HepG2 (cell line): ENCODE results near the gene FBXO2. TPM values are rescaled to one million over a fixed set of nuclear protein-coding genes. Genes with fewer than 3 reads are reported as not detected.

Source experiments
- ATM ChIP-seq: fragments of 450-650 bp; IDR thresholded peaks from 2 replicates; pipeline ENCODE4 v1.7.1; 2017; ENCODE audit warnings: mild to moderate bottlenecking, borderline replicate concordance
- JUND ChIP-seq: sonication (generic); formaldehyde crosslinking; IDR thresholded peaks from 2 replicates; pipeline ENCODE4 v1.8.0; 2022; ENCODE audit warnings: mild to moderate bottlenecking, missing genetic modification reagents
- KLF12 ChIP-seq: sonication (generic); formaldehyde crosslinking; IDR thresholded peaks from 2 replicates; pipeline ENCODE4 v1.4.0; 2020; ENCODE audit warnings: missing genetic modification reagents, borderline replicate concordance
- NR2F1 ChIP-seq, 2 experiments: fragments of 450-650 bp in 1 of 2; formaldehyde crosslinking in 1 of 2; IDR thresholded peaks; 2 replicates each; pipeline versions ENCODE4 v1.5.0 to v1.6.1; 2016 to 2020; ENCODE audit warnings: mild to moderate bottlenecking in 1 of 2, missing compliant biosample characterization in 1 of 2, missing genetic modification reagents in 1 of 2, moderate library complexity in 1 of 2
- PAWR ChIP-seq: sonication (generic); formaldehyde crosslinking; IDR thresholded peaks from 2 replicates; pipeline ENCODE4 v1.4.0; 2020; ENCODE audit warnings: missing genetic modification reagents, mild to moderate bottlenecking, borderline replicate concordance
- RARG ChIP-seq: sonication (generic); formaldehyde crosslinking; IDR thresholded peaks from 2 replicates; pipeline ENCODE4 v1.4.0; 2020; ENCODE audit warnings: low read depth, mild to moderate bottlenecking, missing genetic modification reagents
- SAP130 ChIP-seq: IDR thresholded peaks from 2 replicates; pipeline ENCODE4 v1.6.1; 2016; ENCODE audit warnings: low read depth
- SMAD9 ChIP-seq: sonication (generic); formaldehyde crosslinking; IDR thresholded peaks from 2 replicates; pipeline ENCODE4 v1.5.1; 2020; ENCODE audit warnings: mild to moderate bottlenecking, missing genetic modification reagents
- SMARCE1 ChIP-seq: fragments of 450-650 bp; IDR thresholded peaks from 2 replicates; pipeline ENCODE4 v1.6.1; 2017; ENCODE audit warnings: borderline replicate concordance
- SYNCRIP ChIP-seq: fragments of 200-400 bp; formaldehyde crosslinking; IDR thresholded peaks from 2 replicates; pipeline ENCODE4 v1.6.1; 2018; ENCODE audit warnings: mild to moderate bottlenecking, low read depth, low read length; ENCODE audit not compliant: insufficient read depth
- ZBTB1 ChIP-seq: sonication (generic); formaldehyde crosslinking; IDR thresholded peaks from 2 replicates; pipeline ENCODE4 v1.4.0; 2020; ENCODE audit warnings: missing genetic modification reagents, borderline replicate concordance
- ZBTB7B ChIP-seq: sonication (generic); formaldehyde crosslinking; IDR thresholded peaks from 2 replicates; pipeline ENCODE4 v1.4.0; 2020; ENCODE audit warnings: missing genetic modification reagents
- ZNF101 ChIP-seq: sonication (generic); formaldehyde crosslinking; IDR thresholded peaks from 2 replicates; pipeline ENCODE4 v1.4.0; 2020; ENCODE audit warnings: mild to moderate bottlenecking, low read depth, missing genetic modification reagents, borderline replicate concordance
- ZNF343 ChIP-seq: sonication (generic); formaldehyde crosslinking; IDR thresholded peaks from 2 replicates; pipeline ENCODE4 v1.4.0; 2020; ENCODE audit warnings: mild to moderate bottlenecking, missing genetic modification reagents
- ZNF747 ChIP-seq: sonication (generic); formaldehyde crosslinking; IDR thresholded peaks from 2 replicates; pipeline ENCODE4 v1.8.1; 2023; ENCODE audit warnings: missing genetic modification reagents, mild to moderate bottlenecking, borderline replicate concordance
- polyA plus RNA-seq, 8 experiments: library from polyadenylated mRNA; depleted of rRNA in 3 of 8; stranded (reverse) in 7 of 8; unstranded in 1 of 8; fragments of >200 nt; fragmentation: Illumina TruSeq in 4 of 8; extraction: Trizol in 4 of 8; gene quantifications; 2 replicates each; pipeline versions ENCODE4 v1.2.1 to v1.2.3, GENCODE V29; 2011 to 2016; ENCODE audit warnings: low read depth in 4 of 8, missing spikeins in 1 of 8, mixed read lengths in 1 of 8; ENCODE audit not compliant: insufficient read depth in 1 of 8
- total RNA-seq, 5 experiments: library from RNA; depleted of rRNA; stranded (reverse); fragments of >200 nt; fragmentation: Illumina TruSeq; extraction: Trizol; gene quantifications; 2 replicates each; pipeline ENCODE4 v1.2.3, GENCODE V29; 2016; ENCODE audit warnings: low read depth in 1 of 5
- TF ChIP-seq, protein P1 (sequence below): sonication (generic); formaldehyde crosslinking; IDR thresholded peaks from 2 replicates; pipeline ENCODE4 v1.5.0; 2020; ENCODE audit warnings: mild to moderate bottlenecking, low read depth, missing genetic modification reagents, borderline replicate concordance
- TF ChIP-seq, protein P2 (sequence below): sonication (generic); formaldehyde crosslinking; IDR thresholded peaks from 2 replicates; pipeline ENCODE4 v1.4.0; 2020; ENCODE audit warnings: mild to moderate bottlenecking, missing genetic modification reagents
- TF ChIP-seq, protein P3 (sequence below): sonication (generic); formaldehyde crosslinking; conservative IDR thresholded peaks from 2 replicates; pipeline ENCODE4 v1.4.0; 2020; ENCODE audit warnings: missing genetic modification reagents
- TF ChIP-seq, protein P4 (sequence below): sonication (generic); formaldehyde crosslinking; IDR thresholded peaks from 2 replicates; pipeline ENCODE4 v1.5.1; 2020; ENCODE audit warnings: mild to moderate bottlenecking, missing genetic modification reagents

The FBXO2 gene
- total and polyA plus RNA-seq, 2 of the 13 experiments (the other 11 are each of a cell fraction or from before 2014, with no cell fraction given), result 79.3 to 112 TPM

DNA sequence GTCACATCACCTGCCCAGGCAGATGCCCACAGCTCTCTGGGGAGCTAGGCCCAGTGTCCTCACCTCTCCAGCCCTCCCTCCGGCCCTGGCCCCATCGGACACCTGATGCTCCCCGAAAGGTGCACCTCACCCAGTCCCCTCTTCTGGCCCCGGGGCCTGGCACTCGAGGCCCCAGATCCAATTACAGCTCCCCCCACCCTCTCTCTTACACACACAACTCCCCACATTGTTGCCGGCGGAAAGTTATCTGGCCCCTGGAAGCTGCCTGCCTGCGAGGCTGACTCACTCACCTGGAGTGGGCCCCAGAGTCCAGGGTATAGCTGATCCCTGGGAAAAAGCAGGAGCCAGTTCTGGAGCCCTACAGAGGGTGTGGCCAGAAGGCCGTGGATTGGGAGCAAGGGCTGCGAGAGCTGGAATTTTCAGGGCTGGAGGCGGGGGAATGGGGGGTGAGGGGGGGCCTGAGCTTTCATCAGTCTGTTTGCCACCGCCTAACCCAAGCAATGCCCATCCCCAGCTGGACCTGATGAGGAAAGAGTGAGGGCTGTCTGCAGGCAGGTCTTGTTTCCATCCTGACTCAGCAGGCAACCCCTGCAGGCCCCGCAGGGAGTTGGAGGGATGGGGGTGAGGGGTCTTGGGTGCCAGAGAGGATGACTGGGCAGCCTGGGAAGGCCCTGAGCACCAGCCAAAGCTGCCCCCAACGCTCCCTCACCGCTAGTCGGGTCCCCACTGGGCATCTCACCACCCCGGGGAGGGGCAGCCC is 948 bp downstream of the FBXO2 start (continued):
- TF ChIP-seq NR2F1 (CRISPR knock-in tag; IDR thresholded peaks at IDR 0.05) (no peak), KLF12 (CRISPR knock-in tag) (no peak), SMARCE1 (no peak), RARG (no peak), JUND (peak; percentile 76), SAP130 (CRISPR knock-in tag) (peak; percentile 76), ZBTB7B (CRISPR knock-in tag) (no peak), SMAD9 (CRISPR knock-in tag) (no peak), ATM (no peak), ZNF101 (CRISPR knock-in tag) (no peak), ZBTB1 (no peak), PAWR (CRISPR knock-in tag) (no peak), ZNF747 (CRISPR knock-in tag) (0 out of 2 replicates have a peak, but pooled peaks have one; percentile 33), ZNF343 (CRISPR knock-in tag) (no peak), SYNCRIP (no peak)
- TF ChIP-seq, protein P1, sequence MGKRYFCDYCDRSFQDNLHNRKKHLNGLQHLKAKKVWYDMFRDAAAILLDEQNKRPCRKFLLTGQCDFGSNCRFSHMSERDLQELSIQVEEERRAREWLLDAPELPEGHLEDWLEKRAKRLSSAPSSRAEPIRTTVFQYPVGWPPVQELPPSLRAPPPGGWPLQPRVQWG (CRISPR knock-in tag), result no peak
- TF ChIP-seq, protein P2, sequence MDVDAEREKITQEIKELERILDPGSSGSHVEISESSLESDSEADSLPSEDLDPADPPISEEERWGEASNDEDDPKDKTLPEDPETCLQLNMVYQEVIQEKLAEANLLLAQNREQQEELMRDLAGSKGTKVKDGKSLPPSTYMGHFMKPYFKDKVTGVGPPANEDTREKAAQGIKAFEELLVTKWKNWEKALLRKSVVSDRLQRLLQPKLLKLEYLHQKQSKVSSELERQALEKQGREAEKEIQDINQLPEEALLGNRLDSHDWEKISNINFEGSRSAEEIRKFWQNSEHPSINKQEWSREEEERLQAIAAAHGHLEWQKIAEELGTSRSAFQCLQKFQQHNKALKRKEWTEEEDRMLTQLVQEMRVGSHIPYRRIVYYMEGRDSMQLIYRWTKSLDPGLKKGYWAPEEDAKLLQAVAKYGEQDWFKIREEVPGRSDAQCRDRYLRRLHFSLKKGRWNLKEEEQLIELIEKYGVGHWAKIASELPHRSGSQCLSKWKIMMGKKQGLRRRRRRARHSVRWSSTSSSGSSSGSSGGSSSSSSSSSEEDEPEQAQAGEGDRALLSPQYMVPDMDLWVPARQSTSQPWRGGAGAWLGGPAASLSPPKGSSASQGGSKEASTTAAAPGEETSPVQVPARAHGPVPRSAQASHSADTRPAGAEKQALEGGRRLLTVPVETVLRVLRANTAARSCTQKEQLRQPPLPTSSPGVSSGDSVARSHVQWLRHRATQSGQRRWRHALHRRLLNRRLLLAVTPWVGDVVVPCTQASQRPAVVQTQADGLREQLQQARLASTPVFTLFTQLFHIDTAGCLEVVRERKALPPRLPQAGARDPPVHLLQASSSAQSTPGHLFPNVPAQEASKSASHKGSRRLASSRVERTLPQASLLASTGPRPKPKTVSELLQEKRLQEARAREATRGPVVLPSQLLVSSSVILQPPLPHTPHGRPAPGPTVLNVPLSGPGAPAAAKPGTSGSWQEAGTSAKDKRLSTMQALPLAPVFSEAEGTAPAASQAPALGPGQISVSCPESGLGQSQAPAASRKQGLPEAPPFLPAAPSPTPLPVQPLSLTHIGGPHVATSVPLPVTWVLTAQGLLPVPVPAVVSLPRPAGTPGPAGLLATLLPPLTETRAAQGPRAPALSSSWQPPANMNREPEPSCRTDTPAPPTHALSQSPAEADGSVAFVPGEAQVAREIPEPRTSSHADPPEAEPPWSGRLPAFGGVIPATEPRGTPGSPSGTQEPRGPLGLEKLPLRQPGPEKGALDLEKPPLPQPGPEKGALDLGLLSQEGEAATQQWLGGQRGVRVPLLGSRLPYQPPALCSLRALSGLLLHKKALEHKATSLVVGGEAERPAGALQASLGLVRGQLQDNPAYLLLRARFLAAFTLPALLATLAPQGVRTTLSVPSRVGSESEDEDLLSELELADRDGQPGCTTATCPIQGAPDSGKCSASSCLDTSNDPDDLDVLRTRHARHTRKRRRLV (CRISPR knock-in tag), result no peak
- TF ChIP-seq, protein P3, sequence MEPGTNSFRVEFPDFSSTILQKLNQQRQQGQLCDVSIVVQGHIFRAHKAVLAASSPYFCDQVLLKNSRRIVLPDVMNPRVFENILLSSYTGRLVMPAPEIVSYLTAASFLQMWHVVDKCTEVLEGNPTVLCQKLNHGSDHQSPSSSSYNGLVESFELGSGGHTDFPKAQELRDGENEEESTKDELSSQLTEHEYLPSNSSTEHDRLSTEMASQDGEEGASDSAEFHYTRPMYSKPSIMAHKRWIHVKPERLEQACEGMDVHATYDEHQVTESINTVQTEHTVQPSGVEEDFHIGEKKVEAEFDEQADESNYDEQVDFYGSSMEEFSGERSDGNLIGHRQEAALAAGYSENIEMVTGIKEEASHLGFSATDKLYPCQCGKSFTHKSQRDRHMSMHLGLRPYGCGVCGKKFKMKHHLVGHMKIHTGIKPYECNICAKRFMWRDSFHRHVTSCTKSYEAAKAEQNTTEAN (CRISPR knock-in tag), result no peak
- TF ChIP-seq, protein P4, sequence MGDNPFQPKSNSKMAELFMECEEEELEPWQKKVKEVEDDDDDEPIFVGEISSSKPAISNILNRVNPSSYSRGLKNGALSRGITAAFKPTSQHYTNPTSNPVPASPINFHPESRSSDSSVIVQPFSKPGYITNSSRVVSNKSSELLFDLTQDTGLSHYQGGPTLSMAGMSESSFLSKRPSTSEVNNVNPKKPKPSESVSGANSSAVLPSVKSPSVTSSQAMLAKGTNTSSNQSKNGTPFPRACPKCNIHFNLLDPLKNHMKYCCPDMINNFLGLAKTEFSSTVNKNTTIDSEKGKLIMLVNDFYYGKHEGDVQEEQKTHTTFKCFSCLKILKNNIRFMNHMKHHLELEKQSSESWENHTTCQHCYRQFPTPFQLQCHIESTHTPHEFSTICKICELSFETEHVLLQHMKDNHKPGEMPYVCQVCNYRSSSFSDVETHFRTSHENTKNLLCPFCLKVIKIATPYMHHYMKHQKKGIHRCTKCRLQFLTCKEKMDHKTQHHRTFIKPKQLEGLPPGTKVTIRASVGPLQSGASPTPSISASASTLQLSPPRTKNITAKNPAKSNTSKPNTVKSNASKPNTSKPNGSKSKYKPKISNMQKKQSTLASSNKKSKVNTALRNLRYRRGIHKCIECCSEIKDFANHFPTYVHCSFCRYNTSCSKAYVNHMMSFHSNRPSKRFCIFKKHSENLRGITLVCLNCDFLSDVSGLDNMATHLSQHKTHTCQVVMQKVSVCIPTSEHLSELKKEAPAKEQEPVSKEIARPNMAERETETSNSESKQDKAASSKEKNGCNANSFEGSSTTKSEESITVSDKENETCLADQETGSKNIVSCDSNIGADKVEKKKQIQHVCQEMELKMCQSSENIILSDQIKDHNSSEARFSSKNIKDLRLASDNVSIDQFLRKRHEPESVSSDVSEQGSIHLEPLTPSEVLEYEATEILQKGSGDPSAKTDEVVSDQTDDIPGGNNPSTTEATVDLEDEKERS, result no peak
